GM18858 (cell line): ENCODE data around the gene RTL10.

Source experiments
- ATAC-seq: cut with Tn5 transposase; IDR thresholded peaks from one replicate; pipeline ENCODE4 v1.9.1; 2021; ENCODE audit not compliant: unreplicated experiment

RTL10 gene

GRCh38 chr22:19864538-19865106 lies 9.9 kb upstream of the RTL10 start:
- no peak for ATAC-seq

- no peak for ATAC-seq
Measured at GRCh38 chr22:19863571-19863970, 8.9 kb upstream of the RTL10 start.

- no peak for ATAC-seq
Measured at GRCh38 chr22:19862619-19863246, 8.1 kb upstream of the RTL10 start.

GRCh38 chr22:19859861-19860510 lies 5.3 kb upstream of the RTL10 start:
- no peak for ATAC-seq

- ATAC-seq: no peak
Measured at GRCh38 chr22:19857382-19857781, 2.7 kb upstream of the RTL10 start.

GRCh38 chr22:19855504-19856409 lies 1.1 kb upstream of the RTL10 start:
- peak; percentile 12 for ATAC-seq

GRCh38 chr22:19853879-19854777 lies 546 bp downstream of the RTL10 start:
- no peak for ATAC-seq

GRCh38 chr22:19853058-19853878 lies 1.4 kb downstream of the RTL10 start:
- no peak for ATAC-seq

- ATAC-seq: no peak
Measured at GRCh38 chr22:19852177-19852781, 2.4 kb downstream of the RTL10 start.

GRCh38 chr22:19851291-19852176 lies 3.1 kb downstream of the RTL10 start:
- no peak for ATAC-seq

GRCh38 chr22:19850763-19851109 lies 3.9 kb downstream of the RTL10 start:
- ATAC-seq: no peak

GRCh38 chr22:19849835-19850762 lies 4.6 kb downstream of the RTL10 start:
- ATAC-seq: no peak

GRCh38 chr22:19848298-19849224 lies 6.1 kb downstream of the RTL10 start:
- ATAC-seq: no peak

- no peak for ATAC-seq
Measured at GRCh38 chr22:19847345-19847632, 7.4 kb downstream of the RTL10 start.

- no peak for ATAC-seq
Measured at GRCh38 chr22:19846620-19847344, 7.9 kb downstream of the RTL10 start.
